Measurements from ENCODE around the gene KRTAP5-3.

KRTAP5-3 gene

DNA sequence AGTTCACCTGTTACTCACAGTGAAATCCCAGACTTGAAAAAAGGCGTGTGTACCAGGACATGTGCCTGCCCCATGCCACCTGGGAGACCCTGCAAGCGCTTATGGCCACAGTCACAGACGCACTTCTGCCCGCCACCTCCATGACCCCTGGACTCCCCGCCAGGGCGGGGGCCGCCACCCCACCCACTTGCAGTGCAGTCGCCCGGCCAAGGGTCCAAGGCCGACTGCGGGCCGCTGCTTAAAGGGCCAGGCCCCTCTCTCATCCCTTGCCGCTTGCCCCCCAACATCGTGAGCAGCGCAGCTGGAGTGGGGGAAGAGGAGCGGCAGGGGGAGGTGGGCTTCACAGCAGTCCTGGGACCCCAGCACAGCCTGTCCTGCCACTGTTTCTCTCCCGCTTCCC, 47.0 kb downstream of the KRTAP5-3 start:
- no peaks in the 10 kb centered on the region for H3K27me3 ChIP-seq (replicated peaks)
- no peak for DNase-seq
- TF ChIP-seq, protein P1, sequence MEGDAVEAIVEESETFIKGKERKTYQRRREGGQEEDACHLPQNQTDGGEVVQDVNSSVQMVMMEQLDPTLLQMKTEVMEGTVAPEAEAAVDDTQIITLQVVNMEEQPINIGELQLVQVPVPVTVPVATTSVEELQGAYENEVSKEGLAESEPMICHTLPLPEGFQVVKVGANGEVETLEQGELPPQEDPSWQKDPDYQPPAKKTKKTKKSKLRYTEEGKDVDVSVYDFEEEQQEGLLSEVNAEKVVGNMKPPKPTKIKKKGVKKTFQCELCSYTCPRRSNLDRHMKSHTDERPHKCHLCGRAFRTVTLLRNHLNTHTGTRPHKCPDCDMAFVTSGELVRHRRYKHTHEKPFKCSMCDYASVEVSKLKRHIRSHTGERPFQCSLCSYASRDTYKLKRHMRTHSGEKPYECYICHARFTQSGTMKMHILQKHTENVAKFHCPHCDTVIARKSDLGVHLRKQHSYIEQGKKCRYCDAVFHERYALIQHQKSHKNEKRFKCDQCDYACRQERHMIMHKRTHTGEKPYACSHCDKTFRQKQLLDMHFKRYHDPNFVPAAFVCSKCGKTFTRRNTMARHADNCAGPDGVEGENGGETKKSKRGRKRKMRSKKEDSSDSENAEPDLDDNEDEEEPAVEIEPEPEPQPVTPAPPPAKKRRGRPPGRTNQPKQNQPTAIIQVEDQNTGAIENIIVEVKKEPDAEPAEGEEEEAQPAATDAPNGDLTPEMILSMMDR (IDR thresholded peaks at IDR 0.05; ENCODE audit: low read depth, low read length, missing control alignments): no peak
- no peak overlapping the region for H3K27ac ChIP-seq
- H3K4me3 ChIP-seq (ENCODE audit: low read depth, low read length): no peak overlapping the region
- peaks cover 5% of the 10 kb centered on the region for H3K36me3 ChIP-seq (replicated peaks)
- in situ Hi-C loops (cut with HindIII; ENCODE audit: low pct_ligation_motif_present, low sequenced_read_pairs): no loop called here

DNA sequence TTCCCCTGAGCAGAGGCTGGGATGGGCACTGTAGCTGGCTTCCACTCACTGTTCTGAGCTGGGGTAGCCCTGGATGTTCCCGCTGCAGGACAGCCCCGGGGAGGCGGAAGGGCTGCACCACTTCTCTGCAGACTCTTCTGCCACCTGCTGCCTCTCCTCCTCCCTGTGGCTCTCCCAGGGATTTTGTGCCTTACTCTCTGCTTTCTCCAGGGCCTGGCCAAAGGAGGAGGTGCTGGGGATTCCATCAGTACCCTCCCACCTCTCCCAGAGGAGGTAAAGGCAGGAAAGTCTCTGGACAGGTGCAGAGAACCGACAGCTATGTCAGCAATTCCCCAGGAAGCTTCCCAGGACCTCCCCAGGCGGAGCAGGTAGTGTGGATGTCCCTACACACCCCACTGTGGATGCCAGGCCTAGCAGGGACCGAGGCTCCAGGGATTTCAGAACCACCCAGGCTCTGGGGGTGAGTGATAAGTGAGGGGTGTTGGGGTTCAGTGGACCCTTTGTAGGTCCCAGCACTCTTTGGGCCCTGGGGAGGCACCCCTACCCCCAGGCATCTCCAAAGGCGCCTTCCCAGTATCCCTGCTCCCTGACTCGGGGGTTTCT, 47.5 kb downstream of the KRTAP5-3 start:
- Histone ChIP-seq H3K27me3 (replicated peaks) (no peaks in the 10 kb centered on the region), H3K36me3 (replicated peaks) (peaks cover 5% of the 10 kb centered on the region), H3K27ac (no peak overlapping the region), H3K4me3 (ENCODE audit: low read depth, low read length) (no peak overlapping the region)
- TF ChIP-seq, protein P1 (IDR thresholded peaks at IDR 0.05; ENCODE audit: low read depth, low read length, missing control alignments): no peak
- in situ Hi-C loops (cut with HindIII; ENCODE audit: low pct_ligation_motif_present, low sequenced_read_pairs): no loop called here
- DNase-seq: no peak

DNA sequence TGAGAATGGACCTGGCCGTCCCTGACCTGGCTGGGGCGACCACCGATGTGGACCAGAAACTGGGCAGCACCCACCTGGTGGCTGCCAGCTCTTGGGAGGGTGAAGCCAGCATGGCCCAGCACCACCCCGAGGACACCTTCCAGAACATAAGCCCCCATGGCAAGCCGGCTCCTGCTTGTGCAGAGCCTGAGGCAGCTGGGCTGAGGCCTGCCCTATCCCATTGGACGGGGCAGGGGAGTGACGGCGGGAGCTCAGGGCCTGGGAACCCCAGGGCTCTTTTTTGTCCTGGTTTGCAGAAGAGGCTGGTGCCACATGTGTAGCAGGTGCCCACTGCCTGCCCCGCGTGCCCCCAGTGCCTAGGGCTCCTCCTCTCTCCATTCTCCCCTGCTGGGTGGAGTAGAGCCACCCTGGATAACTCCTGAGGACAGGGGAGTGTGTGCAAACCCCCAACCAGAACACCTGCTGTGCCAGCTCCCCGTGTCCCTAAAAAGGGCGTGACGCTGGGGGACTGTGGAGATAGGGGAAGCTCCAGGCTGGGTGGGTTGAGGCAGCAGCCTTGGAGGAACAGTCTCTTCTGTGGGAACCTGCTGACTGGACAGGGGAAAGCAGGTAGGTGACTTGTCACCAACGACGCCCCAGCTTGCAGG, 48.1 kb downstream of the KRTAP5-3 start:
- TF ChIP-seq, protein P1 (IDR thresholded peaks at IDR 0.05; ENCODE audit: low read depth, low read length, missing control alignments): no peak
- Histone ChIP-seq H3K27ac (no peak overlapping the region), H3K36me3 (replicated peaks) (peaks cover 5% of the 10 kb centered on the region), H3K4me3 (ENCODE audit: low read depth, low read length) (no peak overlapping the region), H3K27me3 (replicated peaks) (no peaks in the 10 kb centered on the region)
- in situ Hi-C loops (cut with HindIII; ENCODE audit: low pct_ligation_motif_present, low sequenced_read_pairs): no loop called here
- no peak for DNase-seq

DNA sequence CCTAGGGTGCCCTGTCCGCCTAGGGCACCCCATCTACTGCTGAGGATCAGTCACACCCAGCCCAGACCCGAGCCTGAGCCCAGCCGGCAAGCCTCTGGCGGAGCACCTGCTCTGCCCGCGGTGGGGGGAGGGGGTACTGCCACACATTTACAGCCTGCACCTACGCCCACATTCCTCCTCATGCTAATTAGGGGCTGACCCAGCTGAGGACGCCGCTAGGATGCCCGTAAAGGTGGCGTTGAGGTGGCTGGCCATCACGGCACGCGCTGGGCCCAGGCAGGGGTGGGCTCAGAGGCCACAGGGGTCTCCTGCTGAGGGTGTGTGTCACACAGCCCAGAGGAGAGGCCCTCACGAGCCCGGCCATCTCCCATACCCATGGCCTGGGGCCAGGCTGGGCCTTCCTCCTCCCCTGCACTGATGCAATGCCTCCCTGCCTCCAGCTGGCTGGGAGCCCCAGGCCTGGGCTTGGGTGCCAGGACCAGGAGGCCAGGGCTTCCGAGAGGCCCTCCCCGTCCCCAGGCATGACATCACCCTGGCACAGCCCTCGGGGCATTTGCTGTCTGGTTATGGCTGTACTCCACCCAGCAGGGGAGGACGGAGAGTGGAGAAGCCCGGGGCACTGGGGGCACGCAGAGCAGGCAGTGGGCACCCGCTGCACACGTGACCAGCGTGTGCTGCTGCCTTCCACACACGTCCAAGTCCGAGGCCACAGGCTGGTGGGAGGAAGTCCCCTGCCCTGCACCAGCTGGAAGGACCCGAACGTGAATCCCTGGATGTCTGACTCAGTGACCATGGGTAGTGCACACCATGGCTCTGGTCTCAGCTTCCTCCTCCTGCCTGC, 48.9 kb downstream of the KRTAP5-3 start:
- DNase-seq: no peak
- TF ChIP-seq, protein P1 (IDR thresholded peaks at IDR 0.05; ENCODE audit: low read depth, low read length, missing control alignments): no peak
- Histone ChIP-seq H3K27me3 (replicated peaks) (no peaks in the 10 kb centered on the region), H3K36me3 (replicated peaks) (peaks cover 5% of the 10 kb centered on the region), H3K27ac (no peak overlapping the region), H3K4me3 (ENCODE audit: low read depth, low read length) (no peak overlapping the region)
- in situ Hi-C loops (cut with HindIII; ENCODE audit: low pct_ligation_motif_present, low sequenced_read_pairs): no loop called here

DNA sequence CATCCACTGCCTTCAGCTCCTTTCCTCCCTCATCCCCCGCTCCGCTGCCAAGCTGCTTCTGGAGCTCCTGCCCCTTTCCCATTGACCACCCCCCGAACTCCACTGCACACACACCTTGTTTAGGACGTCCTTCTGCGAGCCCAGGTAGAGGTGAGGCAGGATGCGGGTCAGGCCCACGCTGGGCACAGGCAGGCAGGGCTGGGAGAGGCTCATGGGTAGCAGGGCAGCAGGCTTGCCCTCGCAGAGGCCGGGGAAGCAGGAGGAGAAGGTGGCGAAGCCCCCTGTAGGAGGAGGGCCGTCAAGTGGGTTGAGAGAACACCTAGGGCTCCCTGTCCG, 49.5 kb downstream of the KRTAP5-3 start:
- in situ Hi-C loops (cut with HindIII; ENCODE audit: low pct_ligation_motif_present, low sequenced_read_pairs): no loop called here
- H3K4me3 ChIP-seq (ENCODE audit: low read depth, low read length): no peak overlapping the region
- peaks cover 5% of the 10 kb centered on the region for H3K36me3 ChIP-seq (replicated peaks)
- H3K27me3 ChIP-seq (replicated peaks): no peaks in the 10 kb centered on the region
- TF ChIP-seq, protein P1 (IDR thresholded peaks at IDR 0.05; ENCODE audit: low read depth, low read length, missing control alignments): no peak
- DNase-seq: no peak
- no peak overlapping the region for H3K27ac ChIP-seq
